GM18507 (cell line): ENCODE measurements around the gene ERCC4.

Experiments used
- DNase-seq: peaks from one replicate; pipeline ENCODE4 v3.0.0; 2011; ENCODE audit warnings: low read depth; ENCODE audit not compliant: insufficient read length; ENCODE audit errors: extremely low spot score
- FAIRE-seq: peaks from 2 replicates; lab custom pipeline; 2011; peaks lifted over from hg19 to GRCh38; lab: Jason Lieb, UNC

The ERCC4 gene

DNA sequence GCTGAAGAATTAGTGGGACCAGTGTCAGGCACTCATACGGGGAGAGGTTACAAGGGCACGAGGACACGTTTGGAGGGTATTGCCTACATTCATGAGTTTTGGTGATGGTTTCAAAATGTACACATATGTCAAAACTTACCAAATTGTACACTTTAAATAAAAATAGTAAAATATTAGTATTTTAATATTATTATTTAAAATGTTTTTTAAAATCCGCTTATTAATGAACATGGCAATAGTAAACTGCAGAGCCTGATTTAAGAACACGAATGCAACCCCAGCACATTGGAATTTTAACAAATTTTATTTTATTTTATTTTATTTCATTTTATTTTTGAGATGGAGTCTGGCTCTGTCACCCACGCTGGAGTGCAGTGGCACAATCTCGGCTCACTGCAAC, 10.9 kb upstream of the ERCC4 start:
- FAIRE-seq (no peak), DNase-seq (no peak)

DNA sequence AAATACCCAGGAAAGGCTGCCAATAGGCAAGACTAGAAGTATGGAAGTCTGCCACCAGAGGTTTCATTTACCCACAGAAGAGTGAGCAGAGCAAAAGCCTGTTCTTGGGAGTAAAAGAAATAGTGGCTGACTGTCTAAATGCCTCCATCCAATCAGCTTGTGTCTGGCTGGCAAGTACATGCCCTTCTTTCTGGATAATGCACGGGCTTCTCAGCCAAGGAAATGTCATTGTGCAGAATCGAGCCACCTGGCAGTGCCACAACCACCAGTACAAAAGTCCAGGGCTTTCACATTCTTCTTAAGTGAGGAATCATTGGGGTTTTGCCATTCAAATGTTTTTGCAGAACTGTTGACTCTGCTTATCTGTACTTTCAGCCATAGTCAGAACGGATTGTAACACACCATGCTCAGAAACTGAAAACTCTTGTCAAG, 10.1 kb upstream of the ERCC4 start:
- no peak for DNase-seq
- no peak for FAIRE-seq

DNA sequence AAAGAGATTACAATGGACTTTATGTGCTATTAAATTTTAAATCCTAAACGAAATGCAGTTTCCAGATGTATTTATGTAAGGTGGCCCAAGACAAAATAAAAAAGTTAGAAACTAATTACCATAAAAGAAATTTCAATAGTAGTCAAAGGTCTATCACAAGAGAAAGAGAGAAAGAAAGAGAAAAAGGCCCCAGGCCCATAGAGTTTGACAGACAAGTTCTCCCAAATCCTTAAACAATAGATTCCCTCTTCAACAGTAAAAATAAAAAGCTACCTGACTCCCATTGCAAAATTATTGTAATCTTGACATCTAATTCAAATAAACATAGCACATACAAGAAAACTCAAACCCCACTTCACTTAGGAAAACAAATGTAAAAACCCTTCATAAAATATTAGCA, 8.6 kb upstream of the ERCC4 start:
- no peak for FAIRE-seq
- no peak for DNase-seq

GRCh38 chr16:13911871-13912270, 8.1 kb upstream of the ERCC4 start:
- no peak for FAIRE-seq
- no peak for DNase-seq

DNA sequence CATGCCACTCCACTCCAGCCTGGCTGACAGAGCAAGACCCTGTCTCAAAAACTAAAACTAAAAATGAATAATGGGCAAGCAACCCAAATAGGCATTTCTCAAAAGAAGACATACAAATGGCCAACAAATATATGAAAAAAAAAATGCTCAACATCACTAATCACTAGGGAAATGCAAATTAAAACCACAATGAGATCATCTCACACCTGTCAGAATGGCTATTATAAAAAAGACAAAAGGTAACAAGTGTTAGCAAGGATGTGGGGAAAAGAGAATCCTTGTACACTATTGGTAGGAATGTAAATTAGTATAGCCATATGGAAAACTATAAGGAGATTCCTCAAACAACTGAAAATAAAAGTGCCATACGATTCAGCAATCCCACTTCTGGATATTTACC, 7.1 kb upstream of the ERCC4 start:
- no peak for FAIRE-seq
- DNase-seq = no peak

DNA sequence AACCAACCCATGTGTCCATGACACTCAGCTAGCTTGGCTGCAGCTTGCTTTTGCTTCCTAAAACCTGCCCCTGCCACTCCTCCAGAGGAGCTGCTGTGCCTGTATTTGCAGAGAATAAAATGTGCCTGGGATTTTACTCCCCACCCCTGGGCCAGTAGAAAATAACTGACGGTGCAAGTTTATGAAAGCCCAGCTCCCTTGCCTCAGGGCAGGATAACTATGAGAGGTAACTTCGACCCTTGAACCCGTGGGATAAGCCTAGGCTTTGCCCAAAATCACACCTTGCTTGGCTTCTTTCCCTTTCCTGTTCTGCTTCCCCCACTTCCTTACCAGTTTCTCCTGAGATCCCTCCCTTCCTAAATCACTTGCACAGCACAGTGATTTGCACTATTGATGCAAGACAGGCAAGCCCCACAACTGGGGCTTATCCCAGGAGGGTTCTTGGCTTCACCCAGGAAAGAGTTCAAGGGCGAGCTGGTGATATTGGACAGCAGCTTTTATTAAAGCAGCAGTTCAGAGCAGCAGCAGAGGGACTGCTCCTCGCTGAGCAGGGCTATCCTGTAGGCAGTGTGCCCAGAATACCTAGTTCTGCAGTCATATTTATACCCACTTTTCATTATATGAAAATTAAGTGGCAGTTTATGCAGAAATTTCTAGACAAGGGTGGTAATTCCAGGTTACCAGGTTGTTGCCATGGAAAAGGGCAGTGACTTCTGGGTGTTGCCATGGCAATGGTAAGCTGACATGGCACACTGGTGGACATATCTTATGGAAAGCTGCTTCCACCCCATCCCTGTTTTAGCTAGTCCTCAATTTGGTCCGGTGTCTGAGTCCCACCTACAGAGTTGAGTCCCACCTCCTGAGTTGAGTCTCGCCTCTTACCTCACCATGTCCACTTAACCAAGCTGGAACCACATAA, 6.3 kb upstream of the ERCC4 start:
- FAIRE-seq = no peak
- DNase-seq = no peak

GRCh38 chr16:13915033-13915635, 4.8 kb upstream of the ERCC4 start:
- DNase-seq (no peak), FAIRE-seq (no peak)

GRCh38 chr16:13919330-13919682, 648 bp upstream of the ERCC4 start:
- DNase-seq = peak; percentile 14
- no peak for FAIRE-seq

- FAIRE-seq = no peak
- no peak for DNase-seq
These were observed 510 bp downstream of the ERCC4 start for GRCh38 chr16:13920510-13920818.

- FAIRE-seq (no peak), DNase-seq (no peak)
These were observed 1.4 kb downstream of the ERCC4 start for GRCh38 chr16:13921328-13921727.

DNA sequence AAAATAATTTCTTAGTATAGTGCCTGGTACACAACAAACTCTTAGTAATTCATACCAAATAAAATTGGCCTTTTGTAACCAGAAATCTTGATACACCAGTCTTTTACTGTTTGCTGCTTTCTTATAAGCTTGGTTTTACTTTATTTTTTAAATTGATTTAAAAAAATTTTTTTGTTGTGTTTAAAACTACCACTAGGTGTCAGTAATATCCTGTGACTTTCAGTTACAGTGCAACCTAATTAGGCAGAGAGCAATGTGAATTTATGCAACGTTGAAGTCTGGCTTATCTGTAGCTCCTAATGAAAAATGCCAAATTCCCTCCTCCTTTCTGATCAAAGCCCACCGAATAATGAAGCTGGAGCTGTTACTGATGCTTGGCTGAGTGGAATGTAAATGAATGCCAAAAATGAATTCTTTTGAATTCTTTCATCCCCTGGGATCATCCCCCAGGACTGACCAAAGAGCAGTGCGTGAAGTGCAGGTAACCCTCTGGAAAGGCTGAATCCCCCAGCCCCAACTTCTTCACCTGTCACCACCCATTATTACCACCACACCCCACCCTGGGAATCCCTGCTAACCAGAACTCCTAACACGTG, 3.8 kb downstream of the ERCC4 start:
- FAIRE-seq (peak; percentile 71), DNase-seq (peak; percentile 18)

GRCh38 chr16:13926464-13926863, 6.5 kb downstream of the ERCC4 start:
- no peak for FAIRE-seq
- DNase-seq = no peak

GRCh38 chr16:13926891-13927290, 6.9 kb downstream of the ERCC4 start:
- no peak for FAIRE-seq
- DNase-seq = no peak

- FAIRE-seq (no peak), DNase-seq (no peak)
These were observed 8.7 kb downstream of the ERCC4 start for GRCh38 chr16:13928646-13929045.

DNA sequence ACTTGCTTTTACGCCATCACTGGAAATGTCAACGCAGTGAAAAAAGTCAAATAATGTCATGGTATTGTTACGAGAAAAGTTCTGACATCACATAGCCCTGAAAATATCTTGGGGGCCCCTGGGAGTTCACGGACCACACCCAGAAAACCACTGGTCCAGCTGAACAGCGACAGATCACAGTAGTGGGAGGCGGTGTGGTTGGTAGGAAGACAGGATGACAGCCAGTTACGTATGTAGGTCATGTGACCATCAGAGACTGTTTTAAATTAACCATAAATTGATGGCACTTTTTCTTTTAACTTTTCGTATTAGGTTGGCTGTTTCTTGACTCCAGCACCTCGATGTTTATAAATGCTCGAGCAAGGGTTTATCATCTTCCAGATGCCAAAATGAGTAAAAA, 11.9 kb downstream of the ERCC4 start:
- no peak for FAIRE-seq

DNA sequence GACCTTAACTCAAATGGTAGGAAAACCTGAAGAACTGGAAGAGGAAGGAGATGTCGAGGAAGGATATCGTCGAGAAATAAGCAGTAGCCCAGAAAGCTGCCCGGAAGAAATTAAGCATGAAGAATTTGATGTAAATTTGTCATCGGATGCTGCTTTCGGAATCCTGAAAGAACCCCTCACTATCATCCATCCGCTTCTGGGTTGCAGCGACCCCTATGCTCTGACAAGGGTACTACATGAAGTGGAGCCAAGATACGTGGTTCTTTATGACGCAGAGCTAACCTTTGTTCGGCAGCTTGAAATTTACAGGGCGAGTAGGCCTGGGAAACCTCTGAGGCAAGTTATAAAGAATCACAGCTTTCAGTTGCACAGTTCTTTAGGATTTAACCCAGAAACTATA, 15.5 kb downstream of the ERCC4 start:
- DNase-seq (no peak), FAIRE-seq (no peak)

More for the DNA sequence above, 11.9 kb downstream of the ERCC4 start:
- DNase-seq = no peak

GRCh38 chr16:13936155-13936554, 16.2 kb downstream of the ERCC4 start:
- FAIRE-seq = no peak
- no peak for DNase-seq

DNA sequence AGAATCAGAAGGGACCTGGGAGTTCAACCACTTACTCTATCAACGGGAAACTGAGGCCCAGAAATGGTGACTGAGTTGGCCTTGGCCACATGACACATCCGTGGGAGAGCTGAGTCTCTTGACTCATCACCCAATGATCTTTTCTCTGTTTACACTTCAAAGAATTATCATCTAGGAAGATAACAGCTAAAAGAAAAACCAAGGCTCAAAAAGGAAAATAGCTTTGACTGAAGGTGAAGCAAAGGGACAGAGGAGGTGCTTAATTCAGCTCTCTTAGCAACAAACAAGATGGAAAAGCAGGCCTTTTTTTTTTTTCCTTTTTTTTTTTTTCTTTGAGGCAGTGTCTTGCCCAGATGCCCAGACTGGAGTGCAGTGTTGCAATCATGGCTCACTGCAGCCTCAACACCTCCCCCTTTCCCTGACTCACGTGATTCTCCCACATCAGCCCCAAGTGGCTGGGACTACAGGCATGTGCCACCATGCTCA, 16.7 kb downstream of the ERCC4 start:
- FAIRE-seq = no peak
- no peak for DNase-seq

DNA sequence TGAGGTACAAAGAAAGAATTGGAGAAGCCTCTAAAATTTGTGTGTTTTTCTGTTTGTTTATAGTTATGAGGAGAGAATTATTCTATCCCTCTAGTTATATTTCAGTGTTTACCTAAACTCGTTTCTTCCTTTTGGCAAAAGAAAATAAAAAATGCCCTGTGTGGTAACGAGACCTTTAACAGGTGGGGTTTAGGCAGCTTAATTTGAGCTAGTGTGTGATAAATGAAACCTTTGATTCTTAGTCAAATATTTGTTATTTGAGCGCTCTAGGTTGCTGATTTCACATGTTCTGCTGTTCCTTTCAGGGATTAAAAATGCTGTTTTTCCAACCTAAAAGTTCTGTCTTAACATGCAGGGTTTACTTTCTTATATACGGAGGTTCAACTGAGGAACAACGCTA, 17.5 kb downstream of the ERCC4 start:
- FAIRE-seq (no peak), DNase-seq (no peak)

- FAIRE-seq = no peak
- DNase-seq = no peak
These were observed 18.5 kb downstream of the ERCC4 start for GRCh38 chr16:13938480-13938879.

DNA sequence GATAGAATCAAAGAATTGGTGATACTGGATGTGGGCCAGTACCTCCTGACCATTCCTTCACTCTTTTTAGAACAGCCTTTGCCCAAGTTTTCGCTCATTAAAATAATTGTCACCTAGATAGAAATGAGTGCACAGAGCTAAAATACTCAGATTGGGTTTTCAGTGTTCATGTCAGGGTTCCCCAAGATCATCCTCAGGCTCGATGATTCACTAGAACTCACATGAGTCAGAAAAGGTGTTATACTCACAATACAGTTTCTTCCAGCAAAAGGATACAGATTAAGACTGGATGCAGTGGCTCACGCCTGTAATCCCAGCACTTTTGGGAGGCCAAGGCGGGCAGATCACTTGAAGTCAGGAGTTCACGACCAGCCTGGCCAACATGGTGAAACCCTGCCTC, 19.9 kb downstream of the ERCC4 start:
- no peak for DNase-seq
- FAIRE-seq = no peak
